GM19238 (cell line): ENCODE data around the gene RNF223.

Experiments
- DNase-seq: peaks from one replicate; pipeline ENCODE4 v3.0.0; 2011; ENCODE audit warnings: low spot score; ENCODE audit not compliant: insufficient read length

Gene RNF223

GRCh38 chr1:1073743-1074587 lies at the start of gene RNF223:
Gene RNF223 (minus strand): TSS chr1:1074306. CDS start chr1:1072566, 1,740 bp downstream.
- DNase-seq = no peak

GRCh38 chr1:1122981-1123480 lies 48.9 kb upstream of the RNF223 start:
- no peak for DNase-seq

DNA sequence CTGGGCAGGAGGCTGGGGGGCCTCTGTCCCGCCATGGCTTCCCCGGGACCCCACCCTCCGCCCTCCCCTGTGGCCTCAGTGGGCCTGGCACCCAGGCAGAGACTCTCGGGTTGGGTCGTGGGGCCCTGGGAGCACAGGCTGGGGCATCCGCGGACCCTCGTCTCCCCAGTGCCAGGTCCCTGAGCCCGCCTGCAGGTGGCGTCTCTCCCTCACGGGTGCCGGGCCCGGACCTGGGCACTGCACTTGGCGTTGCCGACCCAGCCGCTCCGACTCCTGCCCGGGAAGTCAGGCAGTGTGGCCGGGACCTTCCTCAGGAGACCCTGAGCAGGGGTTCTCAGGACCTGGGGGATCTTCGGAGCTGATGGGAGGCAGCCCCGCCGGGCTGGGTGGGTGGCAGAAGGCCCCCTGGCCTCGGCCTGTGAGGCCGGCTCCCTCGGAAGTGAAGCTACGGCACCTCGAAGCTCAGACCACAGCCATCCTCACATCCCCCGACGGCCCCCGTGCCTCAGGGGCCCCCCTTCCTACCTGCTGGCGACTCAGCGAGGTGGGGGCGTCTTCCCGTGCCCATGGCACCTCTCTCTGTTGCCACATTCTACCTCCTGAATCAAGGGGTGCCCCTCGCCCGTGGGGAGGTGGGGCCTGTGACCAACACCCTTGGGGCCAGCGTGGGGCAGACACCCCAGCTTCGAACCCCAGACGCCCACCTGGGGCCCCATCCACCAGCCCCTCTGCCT lies 48.1 kb upstream of the RNF223 start:
- DNase-seq = peak; percentile 94

GRCh38 chr1:1121611-1122077 lies 47.5 kb upstream of the RNF223 start:
- no peak for DNase-seq

GRCh38 chr1:1120866-1121591 lies 46.9 kb upstream of the RNF223 start:
- no peak for DNase-seq

GRCh38 chr1:1120096-1120495 lies 46.0 kb upstream of the RNF223 start:
- DNase-seq = no peak

DNA sequence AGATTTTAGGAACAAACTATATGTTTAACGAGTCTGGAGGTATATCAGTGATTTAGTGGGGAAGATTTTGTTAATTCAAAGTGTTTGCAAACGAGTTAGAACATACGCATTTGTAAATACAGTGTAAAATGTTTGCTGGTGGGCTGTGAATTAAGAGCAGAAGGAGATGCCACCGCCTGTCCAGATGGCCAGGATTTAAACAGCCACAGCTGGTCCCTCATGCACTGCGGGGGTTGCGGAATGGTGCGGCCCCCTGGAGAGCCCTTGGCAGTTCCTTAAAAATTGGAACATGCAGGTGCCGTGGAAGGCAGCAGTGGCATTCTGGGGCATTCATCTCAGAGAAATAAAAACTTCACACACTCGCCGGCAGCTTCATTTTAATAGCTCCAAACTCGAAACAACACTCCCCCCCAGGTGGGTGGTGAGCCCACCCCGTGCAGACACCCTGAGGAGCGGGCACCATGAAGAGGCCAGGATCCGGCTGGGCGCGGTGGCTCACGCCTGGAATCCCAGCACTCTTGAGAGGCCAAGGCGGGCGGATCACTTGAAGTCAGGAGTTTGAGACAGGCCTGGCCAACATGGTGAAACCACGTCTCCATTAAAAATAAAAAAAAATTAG lies 45.3 kb upstream of the RNF223 start:
- DNase-seq = no peak

DNA sequence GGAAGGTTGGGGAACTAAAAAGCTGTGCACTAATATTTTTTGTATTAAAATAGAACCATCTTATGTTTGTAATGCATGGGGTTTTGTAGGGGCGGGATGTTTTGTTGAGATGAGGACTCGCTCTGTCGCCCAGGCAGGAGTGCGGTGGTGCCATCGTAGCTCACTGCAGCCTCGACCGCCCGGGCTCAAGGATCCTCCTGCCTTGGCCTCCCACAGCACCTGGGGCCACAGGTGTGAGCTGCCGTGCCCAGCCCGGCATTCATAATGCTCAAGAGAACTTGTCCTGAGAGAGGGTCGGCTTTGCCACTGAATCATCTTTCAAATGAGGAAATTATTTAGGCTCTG lies 44.7 kb upstream of the RNF223 start:
- no peak for DNase-seq

DNA sequence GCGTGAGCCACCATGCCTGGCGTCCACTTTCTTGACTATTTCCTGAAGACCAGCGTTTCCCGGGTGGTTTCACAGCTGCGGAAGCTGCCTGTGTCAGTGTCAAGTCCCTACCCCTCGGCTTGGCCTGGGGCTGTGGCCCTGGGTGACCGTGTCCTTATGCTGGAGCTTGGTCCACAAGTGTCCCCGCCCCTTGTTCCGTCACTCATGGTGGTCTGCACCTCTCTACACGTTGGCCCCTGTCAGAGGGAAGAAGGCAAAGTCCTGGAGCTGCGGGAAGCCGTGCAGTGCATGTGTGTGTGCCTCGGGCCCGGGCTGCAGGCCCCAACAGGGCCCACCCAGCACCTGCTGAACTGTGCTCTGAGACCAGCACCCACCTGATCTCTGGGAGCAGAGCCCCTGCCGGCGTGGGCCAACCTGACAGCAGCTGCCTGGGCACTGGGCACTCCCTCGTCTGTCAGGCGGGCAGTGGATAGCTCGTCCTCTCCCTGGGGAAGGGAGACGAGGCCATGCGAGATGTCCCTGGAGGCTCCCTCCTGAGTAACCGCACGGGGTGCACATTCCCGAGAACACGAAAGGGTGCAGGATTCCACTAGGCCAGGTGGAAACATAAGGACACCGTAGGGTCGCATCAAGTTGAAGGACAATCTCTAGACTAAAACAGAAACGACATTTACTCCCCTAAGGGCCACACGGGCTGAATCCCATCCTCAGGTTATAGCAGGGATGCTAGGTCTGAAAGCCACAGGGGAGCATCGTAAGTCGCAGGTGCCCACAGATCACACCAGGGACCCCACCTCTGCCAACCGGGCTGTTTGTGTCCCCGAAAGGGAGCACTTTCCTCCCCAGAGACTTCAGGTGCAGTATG lies 44.1 kb upstream of the RNF223 start:
- DNase-seq = no peak

DNA sequence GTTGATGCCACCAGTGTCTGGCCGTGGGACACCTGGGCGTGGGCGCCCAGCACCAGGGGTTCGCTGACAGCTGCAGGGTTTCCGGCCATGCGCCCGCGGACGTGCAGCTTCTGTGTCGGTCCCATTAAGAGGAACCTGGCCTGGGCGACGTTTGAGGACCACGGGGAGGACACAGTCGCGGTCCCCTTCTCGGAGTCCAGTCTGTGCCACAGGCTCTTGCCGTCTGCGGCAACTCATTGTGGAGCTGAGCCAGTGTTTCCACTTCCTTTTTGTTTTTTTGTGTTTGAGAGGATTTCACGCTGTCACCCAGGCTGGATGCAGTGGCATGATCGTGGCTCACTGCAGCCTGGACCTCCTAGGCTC lies 43.3 kb upstream of the RNF223 start:
- no peak for DNase-seq

DNA sequence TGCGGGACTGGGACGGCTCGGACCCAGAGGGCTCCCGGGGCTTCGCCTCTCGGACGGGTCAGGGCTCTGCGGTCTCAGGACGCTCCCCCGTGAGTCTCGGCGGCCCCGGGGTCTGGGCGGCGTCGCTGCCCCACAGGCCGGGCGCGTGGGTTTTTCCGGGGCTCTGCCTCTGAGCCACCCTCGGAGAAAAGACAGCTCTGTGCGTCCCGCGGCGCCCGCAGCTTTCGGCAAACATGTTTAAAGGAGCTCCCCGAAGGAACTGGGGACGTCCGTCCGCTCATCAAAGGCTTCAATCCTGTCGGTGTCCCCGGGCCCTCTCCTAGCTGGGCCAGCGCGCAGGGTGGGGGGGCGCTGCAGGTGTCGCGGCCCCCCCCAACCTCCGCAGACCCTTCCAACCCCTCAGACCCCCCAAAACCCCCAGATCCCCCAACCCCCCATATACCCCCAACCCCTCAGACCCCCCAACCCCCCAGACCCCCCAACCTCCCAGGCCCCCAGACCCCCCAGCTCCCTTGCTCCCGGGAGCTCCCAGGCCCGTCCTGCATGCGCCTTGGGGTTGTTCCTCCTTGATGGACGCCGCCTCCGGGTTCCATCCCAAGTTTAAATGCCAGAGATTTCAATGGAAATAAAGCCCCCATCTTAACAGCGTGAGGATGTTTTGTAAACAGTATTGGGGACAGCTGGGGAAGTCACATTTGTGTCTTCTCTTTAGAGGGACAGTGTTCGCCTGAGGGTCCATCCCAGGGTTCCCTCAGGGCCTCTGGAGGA lies 42.8 kb upstream of the RNF223 start:
- no peak for DNase-seq

GRCh38 chr1:1115786-1116700 lies 41.9 kb upstream of the RNF223 start, which contains the start of gene C1orf159:
Gene C1orf159 (minus strand): TSS chr1:1116089. CDS start chr1:1091543, 24,546 bp downstream.
- DNase-seq = peak; percentile 100

DNA sequence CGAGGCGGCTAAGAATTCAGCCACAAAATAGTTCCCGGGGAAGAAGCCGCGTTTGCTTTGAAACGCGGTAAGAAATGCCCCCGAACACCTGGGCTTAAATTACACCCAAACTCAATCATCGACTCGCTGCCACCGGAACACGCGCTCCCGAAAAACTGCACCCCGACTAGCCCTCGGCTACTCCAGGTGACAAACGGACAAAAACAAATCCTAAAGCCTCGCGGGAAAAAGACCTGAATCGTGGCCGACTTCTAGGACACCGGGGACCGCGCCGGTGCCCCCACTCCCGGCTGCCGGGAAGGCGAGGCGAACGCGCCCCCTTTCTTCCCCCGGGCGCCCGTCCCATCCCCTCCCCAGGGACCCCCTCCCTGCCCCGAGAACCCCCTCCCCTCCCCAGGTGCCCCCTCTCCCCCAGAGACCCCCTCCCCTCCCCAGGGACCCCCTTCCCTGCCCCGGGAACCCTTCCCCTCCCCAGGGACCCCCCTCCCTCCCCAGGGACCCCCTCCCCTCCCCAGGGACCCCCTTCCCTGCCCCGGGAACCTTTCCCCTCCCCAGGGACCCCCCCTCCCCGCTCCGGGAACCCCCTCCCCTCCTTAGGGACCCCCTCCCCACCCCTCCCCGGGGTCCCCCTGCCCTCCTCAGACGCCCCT lies 41.2 kb upstream of the RNF223 start:
- DNase-seq = no peak

DNA sequence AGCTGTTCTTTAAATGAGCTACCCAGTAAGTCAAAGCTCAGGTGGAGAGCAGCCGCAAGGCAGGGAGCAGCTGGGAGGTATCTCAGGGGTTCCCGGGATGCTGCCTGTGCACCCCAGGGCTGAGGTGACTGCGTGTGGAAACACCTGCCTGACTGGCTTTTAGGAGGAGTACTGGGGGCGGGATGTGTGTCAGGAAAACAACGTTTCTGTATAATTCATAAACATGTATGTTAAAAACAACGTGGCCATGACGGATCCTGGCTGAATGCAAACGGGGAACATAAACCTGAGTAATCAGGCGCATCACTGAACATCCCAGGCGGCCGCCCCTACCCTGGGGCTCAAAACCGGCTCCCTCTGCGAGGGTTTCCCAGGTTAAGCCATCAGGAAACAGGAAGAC lies 40.3 kb upstream of the RNF223 start:
- no peak for DNase-seq

DNA sequence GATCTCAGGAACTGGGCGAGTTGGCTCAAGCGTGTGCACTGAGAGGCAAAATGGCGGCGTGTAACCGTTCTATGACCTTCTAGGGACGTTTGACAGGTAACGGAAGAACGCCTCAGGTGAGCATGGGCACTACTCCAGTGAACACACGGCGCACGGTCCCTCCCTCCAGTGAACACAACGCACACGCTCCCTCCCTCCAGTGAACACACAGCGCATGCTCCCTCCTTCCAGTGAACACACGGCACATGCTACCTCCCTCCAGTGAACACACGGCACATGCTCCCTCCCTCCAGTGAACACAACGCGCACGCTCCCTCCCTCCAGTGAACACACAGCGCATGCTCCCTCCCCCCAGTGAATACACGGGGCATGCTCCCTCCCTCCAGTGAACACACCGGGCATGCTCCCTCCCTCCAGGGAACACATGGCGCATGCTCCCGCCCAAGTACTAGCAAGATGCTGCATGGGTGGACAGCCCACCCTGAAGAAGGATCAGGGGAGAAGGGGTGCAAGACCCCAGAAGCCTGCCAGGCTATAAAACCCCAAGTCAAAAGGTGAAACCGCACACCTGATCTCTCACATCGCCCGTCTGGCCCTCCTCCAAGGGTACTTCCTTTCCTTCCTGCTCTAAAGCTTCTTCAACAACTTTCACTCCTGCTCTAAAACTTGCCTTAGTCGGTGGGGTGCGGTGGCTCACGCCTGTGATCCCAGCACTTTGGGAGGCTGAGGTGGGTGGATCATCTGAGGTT lies 38.3 kb upstream of the RNF223 start:
- DNase-seq = no peak

DNA sequence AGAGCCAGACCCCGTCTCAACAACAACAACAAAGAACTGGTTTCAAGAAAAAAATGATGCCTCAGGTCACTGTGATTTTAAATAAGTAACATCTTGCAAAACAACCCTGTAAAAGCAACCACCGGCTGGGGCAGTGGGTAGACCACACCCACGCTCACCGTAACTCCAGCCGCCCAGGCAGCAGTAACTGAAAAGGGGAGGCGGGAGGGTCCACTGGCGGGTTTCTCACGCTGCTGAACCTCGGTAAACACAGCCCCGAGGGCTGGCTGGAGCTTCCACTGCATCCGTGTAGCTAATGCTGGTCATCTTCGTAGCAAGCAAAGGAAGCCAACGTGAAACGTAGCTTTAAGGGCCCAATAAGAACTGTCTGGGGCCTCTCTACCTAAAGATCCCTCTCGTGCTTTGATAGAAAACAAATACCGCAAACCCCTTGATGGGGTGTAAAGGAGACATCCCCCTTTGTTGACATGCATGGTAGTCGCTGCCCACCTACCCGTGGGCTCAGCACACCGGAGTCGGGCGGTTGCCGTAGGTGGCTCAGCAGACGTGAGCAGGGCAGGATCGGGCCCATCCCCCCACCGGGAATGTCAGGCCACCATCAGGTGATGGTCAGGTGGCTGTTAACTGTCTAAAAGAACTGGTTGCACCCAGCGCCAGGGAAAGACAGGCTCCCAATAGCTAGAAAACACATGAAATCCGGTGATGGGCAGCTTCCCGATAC lies 37.6 kb upstream of the RNF223 start:
- no peak for DNase-seq

DNA sequence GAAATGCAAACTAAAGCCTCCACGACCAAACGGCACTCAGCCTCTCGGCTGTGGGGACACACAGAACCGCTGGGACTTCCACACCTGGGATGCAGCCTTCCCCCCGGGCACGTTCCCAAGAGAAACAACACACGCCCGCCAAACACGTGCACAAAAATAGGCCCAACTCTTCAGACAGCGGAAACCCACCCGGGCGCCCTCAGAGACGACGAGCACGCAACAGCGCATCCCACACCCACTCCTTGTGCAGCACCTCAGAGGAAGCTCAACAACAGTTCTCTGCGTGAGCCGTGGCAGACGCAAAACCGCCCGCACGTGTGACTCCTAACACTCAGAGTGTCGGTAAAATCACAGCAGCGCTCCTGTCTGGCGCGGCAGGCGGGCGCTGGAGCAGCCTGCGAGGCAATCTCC lies 36.5 kb upstream of the RNF223 start:
- no peak for DNase-seq
